ENCODE measurements around the gene CNPY1.

CNPY1 gene

GRCh38 chr7:155455776-155456737 lies 90.3 kb downstream of the CNPY1 start:
- no peak for TF ChIP-seq CTCF (IDR thresholded peaks at IDR 0.05; ENCODE audit: insufficient read depth, low read length, missing control alignments)
- POLR2A ChIA-PET = no interaction called here
- DNase-seq (ENCODE audit: low read depth, low spot score) = no peak
- no peak overlapping the region for H3K4me3 ChIP-seq (ENCODE audit: low read depth, low read length)
- CTCF ChIA-PET = no interaction called here

- CTCF ChIA-PET = no interaction called here
- TF ChIP-seq CTCF (IDR thresholded peaks at IDR 0.05; ENCODE audit: insufficient read depth, low read length, missing control alignments) = no peak
- H3K4me3 ChIP-seq (ENCODE audit: low read depth, low read length) = no peak overlapping the region
- POLR2A ChIA-PET = no interaction called here
- no peak for DNase-seq (ENCODE audit: low read depth, low spot score)
Observed at GRCh38 chr7:155455132-155455693, 91.1 kb downstream of the CNPY1 start.

GRCh38 chr7:155454183-155455112 lies 91.9 kb downstream of the CNPY1 start:
- H3K4me3 ChIP-seq (ENCODE audit: low read depth, low read length) = no peak overlapping the region
- ChIA-PET POLR2A (no interaction called here), CTCF (no interaction called here)
- no peak for DNase-seq (ENCODE audit: low read depth, low spot score)
- no peak for TF ChIP-seq CTCF (IDR thresholded peaks at IDR 0.05; ENCODE audit: insufficient read depth, low read length, missing control alignments)

GRCh38 chr7:155453296-155454182 lies 92.8 kb downstream of the CNPY1 start:
- no peak overlapping the region for H3K4me3 ChIP-seq (ENCODE audit: low read depth, low read length)
- CTCF ChIA-PET = no interaction called here
- no peak for TF ChIP-seq CTCF (IDR thresholded peaks at IDR 0.05; ENCODE audit: insufficient read depth, low read length, missing control alignments)
- POLR2A ChIA-PET = no interaction called here
- no peak for DNase-seq (ENCODE audit: low read depth, low spot score)

GRCh38 chr7:155452505-155453295 lies 93.7 kb downstream of the CNPY1 start:
- ChIA-PET CTCF (no interaction called here), POLR2A (no interaction called here)
- H3K4me3 ChIP-seq (ENCODE audit: low read depth, low read length) = no peak overlapping the region
- TF ChIP-seq CTCF (IDR thresholded peaks at IDR 0.05; ENCODE audit: insufficient read depth, low read length, missing control alignments) = no peak
- DNase-seq (ENCODE audit: low read depth, low spot score) = no peak
